H1 (cell line): Measurements from ENCODE around the gene ZNF391. TPM values are rescaled to one million over a fixed set of nuclear protein-coding genes. Genes with fewer than 3 reads are reported as not detected.

ENCODE experiments used
- CTCF ChIA-PET: fragments of 300-600 bp; sonication (Branson Sonifier 250); formaldehyde crosslinking; loops from one replicate; lab custom pipeline; 2021; ENCODE audit not compliant: partially characterized antibody; lab: Charles Lee
- POLR2A ChIA-PET: fragments of 300-600 bp; sonication (Branson Sonifier 250); formaldehyde crosslinking; loops from one replicate; lab custom pipeline; 2021; ENCODE audit warnings: inconsistent platforms; ENCODE audit not compliant: partially characterized antibody; lab: Charles Lee
- DNase-seq, 2 experiments: peaks; one replicate each; pipeline versions ENCODE4 v3.0.0 to v3.0.0-alpha.2; 2010 to 2022; ENCODE audit warnings: low spot score in 2 of 2, low read depth in 1 of 2, mixed read lengths in 1 of 2
- FAIRE-seq: peaks from 2 replicates; lab custom pipeline; 2011; peaks lifted over from hg19 to GRCh38; lab: Jason Lieb, UNC
- H2AFZ ChIP-seq: 2 replicates; pipeline ENCODE4 v1.8.1; 2012; ENCODE audit warnings: low read length, inconsistent platforms
- H2AK5ac ChIP-seq: 2 replicates; pipeline ENCODE4 v1.6.1; 2013; ENCODE audit warnings: low read depth, low read length
- H2BK120ac ChIP-seq: replicated peaks from 2 replicates; pipeline ENCODE3; 2013; ENCODE audit warnings: low read depth, low read length, inconsistent platforms
- H2BK12ac ChIP-seq: 2 replicates; pipeline ENCODE4 v1.6.1; 2013; ENCODE audit warnings: low read depth, low read length
- H2BK15ac ChIP-seq: 2 replicates; pipeline ENCODE4 v1.6.1; 2013; ENCODE audit warnings: low read length
- H2BK20ac ChIP-seq: 2 replicates; pipeline ENCODE4 v1.6.1; 2013; ENCODE audit warnings: low read length
- H2BK5ac ChIP-seq: 2 replicates; pipeline ENCODE4 v1.6.1; 2013; ENCODE audit warnings: low read depth, low read length
- H3K14ac ChIP-seq: 2 replicates; pipeline ENCODE4 v1.6.1; 2013; ENCODE audit warnings: inconsistent platforms; ENCODE audit not compliant: insufficient read length
- H3K18ac ChIP-seq: 2 replicates; pipeline ENCODE4 v1.6.1; 2013; ENCODE audit warnings: low read length; ENCODE audit errors: extremely low read depth
- H3K23ac ChIP-seq: 2 replicates; pipeline ENCODE4 v1.6.1; 2013; ENCODE audit warnings: inconsistent platforms; ENCODE audit not compliant: insufficient read length
- H3K23me2 ChIP-seq: 2 replicates; pipeline ENCODE4 v1.6.1; 2013; ENCODE audit warnings: low read depth, low read length
- H3K27ac ChIP-seq: 2 replicates; pipeline ENCODE4 v1.6.1; 2011; ENCODE audit warnings: low read depth, low read length, inconsistent platforms
- H3K27me3 ChIP-seq, 4 experiments: replicated peaks in 1 of 4; 1 replicate in 1 of 4; 2 replicates in 3 of 4; pipeline versions ENCODE4 v1.6.1 to v1.8.1; 2011 to 2013; ENCODE audit warnings: low read length in 3 of 4, mild to moderate bottlenecking in 3 of 4, inconsistent platforms in 2 of 4, mixed read lengths in 2 of 4, moderate library complexity in 1 of 4; ENCODE audit not compliant: control insufficient read depth in 3 of 4, insufficient read depth in 3 of 4; ENCODE audit errors: extremely low read depth in 1 of 4
- H3K36me3 ChIP-seq, 4 experiments: 2 replicates each; pipeline versions ENCODE4 v1.6.1 to v1.8.1; 2011 to 2013; ENCODE audit warnings: mild to moderate bottlenecking in 4 of 4, low read length in 3 of 4, moderate library complexity in 2 of 4, control low read depth in 1 of 4, inconsistent platforms in 1 of 4; ENCODE audit not compliant: insufficient read depth in 4 of 4, control insufficient read depth in 2 of 4
- H3K4ac ChIP-seq: replicated peaks from 2 replicates; pipeline ENCODE3; 2013; ENCODE audit warnings: low read length, low read depth, mixed read lengths, inconsistent platforms; ENCODE audit not compliant: insufficient read length
- H3K4me1 ChIP-seq, 4 experiments: replicated peaks in 1 of 4; 1 replicate in 1 of 4; 2 replicates in 3 of 4; pipeline versions ENCODE4 v1.6.1 to v1.8.1; 2011 to 2013; ENCODE audit warnings: low read length in 3 of 4, inconsistent platforms in 2 of 4, mixed read lengths in 1 of 4; ENCODE audit not compliant: insufficient read depth in 4 of 4, control insufficient read depth in 3 of 4
- H3K4me2 ChIP-seq, 2 experiments: 2 replicates each; pipeline versions ENCODE4 v1.6.1 to v1.8.1; 2011 to 2013; ENCODE audit warnings: low read depth in 2 of 2, low read length in 2 of 2, control low read depth in 1 of 2, inconsistent platforms in 1 of 2, mild to moderate bottlenecking in 1 of 2; ENCODE audit not compliant: insufficient read depth in 1 of 2
- H3K4me3 ChIP-seq, 4 experiments: fragments of 200-600, 300-600 bp in 1 of 4; sonication (generic), shearing (Covaris generic), sonication (Bioruptor Twin) in 1 of 4; 2 replicates each; pipeline versions ENCODE4 v1.5.1 to v1.8.1; 2011 to 2016; ENCODE audit warnings: low read length in 4 of 4, low read depth in 3 of 4, control low read depth in 2 of 4, inconsistent platforms in 2 of 4, mild to moderate bottlenecking in 2 of 4, mixed read lengths in 1 of 4, moderate library complexity in 1 of 4; ENCODE audit not compliant: insufficient read depth in 2 of 4; ENCODE audit errors: extremely low read depth in 1 of 4
- H3K56ac ChIP-seq: replicated peaks from 2 replicates; pipeline ENCODE3; 2013; ENCODE audit warnings: low read depth, mild to moderate bottlenecking, mixed read lengths, low read length, inconsistent platforms; ENCODE audit not compliant: insufficient read length
- H3K79me1 ChIP-seq: 2 replicates; pipeline ENCODE4 v1.6.1; 2013; ENCODE audit warnings: low read depth, low read length, control low read depth
- H3K79me2 ChIP-seq, 2 experiments: 2 replicates each; pipeline versions ENCODE4 v1.6.1 to v1.8.1; 2012 to 2013; ENCODE audit warnings: low read length in 2 of 2, mild to moderate bottlenecking in 2 of 2, inconsistent platforms in 1 of 2; ENCODE audit not compliant: insufficient read depth in 2 of 2, control insufficient read depth in 1 of 2
- H3K9ac ChIP-seq, 4 experiments: replicated peaks in 1 of 4; 1 replicate in 1 of 4; 2 replicates in 3 of 4; pipeline versions ENCODE4 v1.6.1 to v1.8.1; 2011 to 2013; ENCODE audit warnings: low read depth in 3 of 4, low read length in 3 of 4, control low read depth in 2 of 4, mild to moderate bottlenecking in 2 of 4, moderate library complexity in 2 of 4, inconsistent platforms in 1 of 4; ENCODE audit errors: extremely low read depth in 1 of 4
- H3K9me3 ChIP-seq, 2 experiments: 2 replicates each; pipeline versions ENCODE4 v1.6.1 to v1.8.1; 2012 to 2013; ENCODE audit warnings: mild to moderate bottlenecking in 2 of 2, moderate library complexity in 2 of 2, control low read depth in 1 of 2, inconsistent platforms in 1 of 2, low read depth in 1 of 2, low read length in 1 of 2, mixed read lengths in 1 of 2; ENCODE audit not compliant: insufficient read depth in 2 of 2
- H4K20me1 ChIP-seq, 2 experiments: replicated peaks in 1 of 2; 2 replicates each; pipeline versions ENCODE3 to v1.8.1; 2011 to 2013; ENCODE audit warnings: inconsistent platforms in 2 of 2, low read length in 2 of 2, mild to moderate bottlenecking in 1 of 2; ENCODE audit not compliant: insufficient read depth in 2 of 2, control insufficient read depth in 1 of 2
- H4K5ac ChIP-seq: 2 replicates; pipeline ENCODE4 v1.6.1; 2013; ENCODE audit warnings: low read length, low read depth, mixed read lengths, inconsistent platforms; ENCODE audit not compliant: insufficient read length
- H4K8ac ChIP-seq: 2 replicates; pipeline ENCODE4 v1.8.0; 2013; ENCODE audit warnings: mild to moderate bottlenecking, moderate library complexity, low read length, inconsistent platforms; ENCODE audit not compliant: insufficient read depth; ENCODE audit errors: extremely low read depth
- H4K91ac ChIP-seq: replicated peaks from 2 replicates; pipeline ENCODE3; 2013; ENCODE audit warnings: low read length, mixed read lengths, inconsistent platforms; ENCODE audit not compliant: insufficient read length
- CREB1 ChIP-seq: IDR thresholded peaks from 2 replicates; pipeline ENCODE4 v1.6.1; 2012; ENCODE audit warnings: inconsistent platforms
- CTBP2 ChIP-seq: IDR thresholded peaks from 2 replicates; pipeline ENCODE4 v1.7.0; 2011; ENCODE audit warnings: borderline replicate concordance, mild to moderate bottlenecking, moderate library complexity, mixed read lengths, low read length; ENCODE audit not compliant: insufficient read depth, insufficient read length
- EGR1 ChIP-seq: IDR thresholded peaks from 2 replicates; pipeline ENCODE4 v1.6.1; 2011; ENCODE audit warnings: low read depth, low read length, borderline replicate concordance
- POU5F1 ChIP-seq: IDR thresholded peaks from 2 replicates; pipeline ENCODE4 v1.6.1; 2011; ENCODE audit warnings: low read depth, mild to moderate bottlenecking, low read length, moderate library complexity
- RBBP5 ChIP-seq: IDR thresholded peaks from 2 replicates; pipeline ENCODE4 v1.7.1; 2012; ENCODE audit warnings: low read depth, mild to moderate bottlenecking, inconsistent platforms, low read length, moderate library complexity, borderline replicate concordance
- RNF2 ChIP-seq: fragments of 200-900, 300-1000 bp; sonication (generic); IDR thresholded peaks from 2 replicates; pipeline ENCODE4 v1.7.1; 2016; ENCODE audit warnings: borderline replicate concordance, low read depth, mild to moderate bottlenecking, antibody characterized with exemption, low read length; ENCODE audit not compliant: poor library complexity, severe bottlenecking; ENCODE audit errors: missing control alignments
- SP2 ChIP-seq: IDR thresholded peaks from 2 replicates; pipeline ENCODE4 v1.6.1; 2012; ENCODE audit warnings: mild to moderate bottlenecking, low read length, inconsistent platforms
- TAF7 ChIP-seq: optimal IDR thresholded peaks from 2 replicates; pipeline ENCODE3; 2011; ENCODE audit warnings: low read depth, mild to moderate bottlenecking, inconsistent platforms, low read length, moderate library complexity, borderline replicate concordance
- TCF12 ChIP-seq: IDR thresholded peaks from 2 replicates; pipeline ENCODE4 v1.6.1; 2011; ENCODE audit warnings: low read depth, mild to moderate bottlenecking, low read length
- TEAD4 ChIP-seq: IDR thresholded peaks from 2 replicates; pipeline ENCODE4 v1.6.1; 2012; ENCODE audit warnings: low read depth, low read length, inconsistent platforms, mixed read lengths
- WGBS, 2 experiments: shearing (Covaris generic) in 1 of 2; methylation state at CpG; one replicate each; pipeline versions ENCODE4 v1.1.6 to v1.1.7; 2013 to 2015; ENCODE audit warnings: low lambda C conversion rate in 2 of 2, mixed read lengths in 2 of 2, inconsistent platforms in 1 of 2, low coverage in 1 of 2, missing lambda C conversion rate in 1 of 2; ENCODE audit not compliant: insufficient replicate concordance in 2 of 2, insufficient coverage in 1 of 2, insufficient read length in 1 of 2; ENCODE audit errors: extremely low coverage in 1 of 2, missing lambda C conversion rate in 1 of 2; 5-methylcytosine and 5-hydroxymethylcytosine counted together
- polyA plus RNA-seq, 7 experiments: library from polyadenylated mRNA; depleted of rRNA in 3 of 7; stranded (reverse) in 5 of 7; unstranded in 2 of 7; fragments of >200 nt in 5 of 7; fragments of 200-250 nt in 2 of 7; gene quantifications; 1 replicate in 5 of 7; 2 replicates in 1 of 7; 4 replicates in 1 of 7; pipeline versions ENCODE4 v1.2.1 to v1.2.3, GENCODE V29; 2011 to 2013; ENCODE audit warnings: missing spikeins in 2 of 7, mixed read lengths in 2 of 7
- total RNA-seq: library from RNA; stranded (reverse); fragmentation: NEBNext Ultra II Directional; extraction: Animal tissue kit (Norgen Biotek cat#: 25700); gene quantifications from 2 replicates; pipeline ENCODE4 v1.2.1, GENCODE V29; 2021

The ZNF391 gene
- total and polyA plus RNA-seq, 2 of the 8 experiments (the other 6 are each of a cell fraction or from before 2014, with no cell fraction given) = 4.8 to 13.0 TPM

GRCh38 chr6:27352850-27353249 lies 35.7 kb upstream of the ZNF391 start:
- H2BK120ac ChIP-seq = no peak overlapping the region
- no peaks in the 10 kb centered on the region for H3K79me1 ChIP-seq
- no peak overlapping the region for H3K14ac ChIP-seq
- FAIRE-seq (no peak), DNase-seq (no peak)
- no peak overlapping the region for H4K91ac ChIP-seq
- no peak overlapping the region for H2BK12ac ChIP-seq
- no peak overlapping the region for H3K18ac ChIP-seq
- H4K8ac ChIP-seq = no peak overlapping the region
- no peak overlapping the region for H2AFZ ChIP-seq
- H3K23me2 ChIP-seq = no peaks in the 10 kb centered on the region
- H4K20me1 ChIP-seq = no peaks in the 10 kb centered on the region
- H3K4me1 ChIP-seq = no peaks in the 10 kb centered on the region
- peaks cover 7 to 12% of the 10 kb centered on the region in 2 experiments for H3K9me3 ChIP-seq
- no peak overlapping the region for H3K4me2 ChIP-seq
- H4K5ac ChIP-seq = no peak overlapping the region
- WGBS, 2 experiments = 79% methylated on average over 4 of the region's 4 CpGs; no CpG with 5 or more reads in 1 of the 2 experiments
- H3K4ac ChIP-seq = no peak overlapping the region
- no peaks in the 10 kb centered on the region for H3K79me2 ChIP-seq
- no peak overlapping the region for H3K27ac ChIP-seq
- no peaks in the 10 kb centered on the region for H3K36me3 ChIP-seq
- H3K27me3 ChIP-seq = no peaks in the 10 kb centered on the region
- no peak for TF ChIP-seq RBBP5
- no peak for TF ChIP-seq RNF2
- no peak for TF ChIP-seq SP2
- no peak for TF ChIP-seq TAF7
- no peak for TF ChIP-seq CREB1
- TF ChIP-seq CTBP2 = no peak
- TF ChIP-seq TEAD4 = no peak
- no peak for TF ChIP-seq TCF12
- TF ChIP-seq EGR1 = no peak
- no peak for TF ChIP-seq POU5F1
- H3K56ac ChIP-seq = no peak overlapping the region
- H3K9ac ChIP-seq = no peak overlapping the region
- no peak overlapping the region for H2BK15ac ChIP-seq
- ChIA-PET POLR2A (no interaction called here), CTCF (no interaction called here)
- no peak overlapping the region for H2BK5ac ChIP-seq
- no peak overlapping the region for H2AK5ac ChIP-seq
- no peak overlapping the region for H2BK20ac ChIP-seq
- H3K4me3 ChIP-seq = no peak overlapping the region
- no peak overlapping the region for H3K23ac ChIP-seq
